GM11168 (cell line): ENCODE data around the gene MAMDC4.
"Not testable (repeated sequence)": the region's sequence is repeated elsewhere in the genome, so short reads cannot be mapped to it uniquely, and the experiment has no call there.

Source experiments
- in situ Hi-C: fragments of 300-500 bp; cut with MboI; formaldehyde crosslinking; loops from one replicate; pipeline ENCODE4 v1.12.0; 2022; ENCODE audit warnings: low sequenced_read_pairs; ENCODE audit not compliant: unreplicated experiment

The MAMDC4 gene

GRCh38 chr9:136882109-136882946 is 30.2 kb downstream of the MAMDC4 start:
- in situ Hi-C loops = no loop called here

GRCh38 chr9:136882947-136883283 is 30.8 kb downstream of the MAMDC4 start:
- in situ Hi-C loops = not testable (repeated sequence)

GRCh38 chr9:136883670-136884069 is 31.5 kb downstream of the MAMDC4 start:
- in situ Hi-C loops = not testable (repeated sequence)

- in situ Hi-C loops = no loop called here
These were observed 33.9 kb downstream of the MAMDC4 start, which contains the start of gene TRAF2 for GRCh38 chr9:136885950-136886578. TSS of gene TRAF2 (plus strand) at chr9:136886516. CDS start at chr9:136898741, 12,225 bp downstream.

DNA sequence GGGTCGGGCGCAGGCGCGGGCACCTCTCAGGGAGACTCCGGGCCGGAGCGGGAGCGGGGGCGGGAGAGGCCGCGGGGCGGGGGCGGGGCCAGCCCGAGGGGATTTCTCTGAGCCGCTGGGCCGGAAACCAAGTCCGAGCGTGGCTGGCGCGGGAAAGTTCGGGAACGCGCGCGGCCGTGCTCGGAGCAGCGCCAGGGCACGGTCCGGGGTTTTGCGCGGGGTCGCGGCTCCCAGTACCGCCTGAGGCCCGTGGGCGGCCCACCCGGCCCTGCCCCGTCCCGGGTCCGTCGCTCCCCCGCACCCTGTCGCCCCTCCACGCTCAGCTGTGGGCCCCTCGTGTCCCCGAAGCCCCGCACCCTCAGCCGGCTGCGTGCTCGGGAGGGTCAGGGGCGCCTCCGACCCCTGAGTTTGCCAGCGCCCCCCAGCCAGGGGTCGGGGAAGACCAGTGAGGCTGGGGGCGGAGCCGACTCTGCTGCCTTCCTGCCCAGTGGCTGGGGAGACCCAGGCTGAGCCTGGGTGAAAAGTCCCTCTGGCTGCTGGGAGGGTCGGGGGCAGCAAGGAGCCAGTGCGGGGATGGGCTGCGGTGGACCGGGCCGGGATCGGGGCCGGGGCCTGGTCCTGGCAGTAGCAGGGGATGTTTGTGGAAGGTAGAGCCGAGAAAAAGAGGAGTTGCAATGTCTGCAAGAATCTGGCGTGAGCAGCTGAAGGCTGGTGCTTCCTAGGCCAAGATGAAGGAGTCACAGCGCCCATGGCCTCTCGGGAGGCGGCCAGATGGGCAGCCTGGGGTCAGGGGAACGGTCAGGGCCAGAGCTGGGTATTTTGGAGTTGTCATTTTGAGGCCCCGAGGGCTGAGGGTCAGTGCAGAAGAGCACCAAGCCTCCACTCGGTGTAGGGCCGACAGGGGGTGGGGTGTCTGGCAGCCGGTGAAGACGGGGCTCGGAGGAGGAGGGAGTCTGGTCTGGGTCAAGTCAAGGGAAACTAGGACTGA is 34.8 kb downstream of the MAMDC4 start:
- in situ Hi-C loops = no loop called here

DNA sequence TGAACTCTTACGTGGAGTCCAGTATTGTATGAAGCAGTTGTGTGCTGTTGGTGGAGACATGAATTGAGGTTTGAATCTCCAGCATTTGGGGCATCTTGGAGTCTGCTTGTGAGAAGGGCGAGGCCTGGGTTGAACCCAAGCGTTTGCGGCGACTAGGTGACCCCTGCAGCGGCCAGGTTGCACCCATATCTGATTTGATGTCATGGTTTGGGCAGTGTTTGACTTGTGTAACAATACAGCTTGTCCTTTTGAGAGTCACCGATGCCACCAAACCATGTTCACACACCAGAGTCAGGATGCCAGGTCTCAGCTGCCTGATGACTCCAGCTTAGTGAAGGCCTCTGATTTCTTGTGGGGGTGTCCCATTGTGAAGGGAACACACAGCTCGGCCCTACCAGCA is 36.3 kb downstream of the MAMDC4 start:
- in situ Hi-C loops = no loop called here

GRCh38 chr9:136889858-136890257 is 37.7 kb downstream of the MAMDC4 start:
- in situ Hi-C loops = no loop called here

GRCh38 chr9:136890661-136891060 is 38.5 kb downstream of the MAMDC4 start:
- in situ Hi-C loops = no loop called here

- in situ Hi-C loops = no loop called here
These were observed 43.9 kb downstream of the MAMDC4 start for GRCh38 chr9:136896027-136896426.

GRCh38 chr9:136898483-136899100 is 46.4 kb downstream of the MAMDC4 start:
- in situ Hi-C loops = no loop called here

DNA sequence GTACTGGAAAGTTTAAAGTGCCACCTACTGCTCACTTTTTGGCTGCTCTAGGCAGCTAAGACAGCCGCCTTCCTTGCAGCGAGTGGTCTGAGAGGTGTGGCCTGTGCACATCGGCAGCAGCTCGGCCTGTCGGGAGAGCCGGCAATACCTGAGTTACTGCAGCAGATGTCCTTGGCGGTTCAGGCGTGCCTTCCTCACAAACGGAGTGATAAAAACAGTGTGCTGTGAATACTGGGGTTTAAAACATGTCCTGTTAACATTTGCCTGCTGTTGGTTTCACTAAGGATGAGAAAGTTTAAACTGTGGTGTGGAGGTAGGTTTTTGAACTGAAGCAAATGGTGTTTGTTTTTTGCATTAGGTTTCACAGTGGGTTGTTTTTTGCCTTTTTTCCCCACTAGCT is 47.0 kb downstream of the MAMDC4 start:
- in situ Hi-C loops = no loop called here

DNA sequence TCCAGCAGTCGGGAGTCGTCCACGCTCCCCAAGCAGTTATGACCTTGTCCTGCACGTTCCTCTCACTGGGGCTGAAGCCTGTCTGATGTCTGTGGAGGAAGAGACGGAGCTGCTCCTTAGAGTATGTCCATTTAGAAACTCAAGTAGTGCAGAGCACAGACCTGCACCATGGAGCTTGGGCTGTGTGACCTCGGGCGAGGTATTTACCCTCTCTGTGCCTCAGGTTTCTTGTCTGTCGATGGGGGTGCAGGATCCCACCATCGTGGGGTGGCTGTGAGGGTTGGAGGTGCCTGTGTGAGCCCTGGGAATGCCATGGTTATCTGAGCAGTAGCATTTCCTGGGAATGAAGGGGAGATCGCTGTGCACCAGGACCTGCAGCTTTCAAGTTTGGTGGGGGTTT is 48.4 kb downstream of the MAMDC4 start:
- in situ Hi-C loops = no loop called here

GRCh38 chr9:136900988-136901515 is 48.9 kb downstream of the MAMDC4 start:
- in situ Hi-C loops = no loop called here

- in situ Hi-C loops = no loop called here
These were observed 49.5 kb downstream of the MAMDC4 start for GRCh38 chr9:136901516-136902258.

DNA sequence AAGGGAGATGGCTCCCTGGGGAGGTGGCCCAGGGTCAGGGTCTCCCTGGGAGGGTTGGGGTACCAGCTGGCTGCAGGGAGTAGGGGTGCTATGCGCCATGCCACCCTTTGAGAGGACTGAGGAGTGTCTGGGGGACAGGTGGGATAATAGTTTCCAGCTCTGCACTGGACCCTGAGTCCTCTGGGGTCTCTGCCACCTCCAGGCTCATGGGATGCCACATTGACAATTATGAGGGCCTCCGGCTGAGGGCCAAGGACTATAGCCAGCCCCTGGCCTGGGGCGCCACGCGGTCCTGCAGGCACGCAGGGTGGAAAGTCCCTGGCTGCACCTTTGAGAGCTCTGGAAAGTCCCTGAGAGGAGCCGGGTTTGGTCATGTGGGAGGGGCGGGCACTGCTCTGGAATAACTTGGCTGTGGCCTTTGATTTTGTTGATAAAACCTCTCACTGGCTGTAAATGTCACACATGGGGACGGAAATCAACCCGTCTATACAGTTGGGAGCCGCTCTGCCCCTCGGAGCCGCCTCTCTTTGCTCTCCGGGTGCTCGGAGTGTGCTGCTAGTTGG is 50.2 kb downstream of the MAMDC4 start:
- in situ Hi-C loops = no loop called here

DNA sequence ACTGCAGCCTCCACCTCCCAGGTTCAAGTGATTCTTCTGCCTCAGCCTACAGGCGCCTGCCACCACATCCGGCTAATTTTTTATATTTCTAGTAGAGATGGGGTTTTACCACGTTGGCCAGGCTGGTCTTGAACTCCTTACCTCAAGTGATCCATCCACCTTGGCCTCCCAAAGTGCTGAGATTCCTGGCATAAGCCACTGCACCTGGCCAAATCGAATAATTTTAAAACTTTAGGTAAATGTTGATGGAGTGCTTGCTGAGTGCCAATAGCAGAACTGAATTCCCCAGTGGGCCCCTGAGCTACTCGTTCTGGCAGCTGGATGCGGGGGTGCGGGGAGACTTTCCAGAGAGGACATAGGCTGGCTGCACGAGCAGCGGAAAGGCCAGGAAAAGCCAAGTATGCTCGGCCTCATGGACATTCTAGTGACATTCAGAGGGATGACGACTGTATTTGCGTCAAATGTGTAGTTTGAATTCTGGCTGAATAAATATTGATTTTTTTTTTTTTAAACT is 51.0 kb downstream of the MAMDC4 start:
- in situ Hi-C loops = no loop called here

DNA sequence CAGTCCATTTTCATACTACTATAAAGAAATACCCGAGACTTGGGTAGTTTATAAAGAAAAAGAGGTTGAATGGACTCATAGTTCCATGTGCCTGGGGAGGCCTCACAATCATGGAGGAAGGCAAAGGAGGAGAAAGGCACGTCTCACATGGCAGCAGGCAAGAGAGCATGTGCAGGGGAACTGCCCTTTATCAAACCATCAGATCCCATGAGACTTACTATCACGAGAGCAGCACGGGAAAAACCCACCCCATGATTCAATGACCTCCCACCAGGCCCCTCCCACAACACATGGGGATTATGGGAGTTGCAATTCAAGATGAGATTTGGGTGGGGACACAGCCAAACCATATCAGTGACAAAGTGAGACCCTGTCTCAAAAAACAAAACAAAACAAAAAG is 54.1 kb downstream of the MAMDC4 start:
- in situ Hi-C loops = no loop called here

GRCh38 chr9:136907011-136907914 is 55.1 kb downstream of the MAMDC4 start:
- in situ Hi-C loops = no loop called here
